ENCODE results near the gene FAM171A2. TPM values are rescaled to one million over a fixed set of nuclear protein-coding genes. Genes with fewer than 3 reads are reported as not detected.

FAM171A2 gene
- total RNA-seq, 2 donors from 2014 or later, result 0.63 TPM; not detected in 1

DNA sequence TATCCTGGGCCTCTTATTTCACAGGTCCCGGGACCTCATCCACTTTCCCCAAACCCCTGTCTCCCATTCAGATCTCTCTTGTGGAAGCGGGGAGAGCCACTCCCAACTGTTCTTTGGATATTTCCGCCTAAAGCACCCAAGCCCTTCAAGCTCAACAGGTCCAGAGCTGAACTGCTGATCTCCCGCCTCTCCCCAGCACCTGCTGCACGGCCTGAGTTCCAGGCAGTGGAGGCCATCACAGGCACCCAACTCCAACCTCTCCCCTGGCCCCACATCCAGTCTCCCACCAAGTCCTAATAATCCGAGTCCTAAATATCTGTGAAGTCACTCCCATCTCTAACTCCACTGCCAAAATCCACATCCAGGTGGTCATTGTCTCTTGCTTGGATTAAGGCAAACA, 19.3 kb upstream of the FAM171A2 start:
- DNase-seq (ENCODE audit: low spot score), result no peak

DNA sequence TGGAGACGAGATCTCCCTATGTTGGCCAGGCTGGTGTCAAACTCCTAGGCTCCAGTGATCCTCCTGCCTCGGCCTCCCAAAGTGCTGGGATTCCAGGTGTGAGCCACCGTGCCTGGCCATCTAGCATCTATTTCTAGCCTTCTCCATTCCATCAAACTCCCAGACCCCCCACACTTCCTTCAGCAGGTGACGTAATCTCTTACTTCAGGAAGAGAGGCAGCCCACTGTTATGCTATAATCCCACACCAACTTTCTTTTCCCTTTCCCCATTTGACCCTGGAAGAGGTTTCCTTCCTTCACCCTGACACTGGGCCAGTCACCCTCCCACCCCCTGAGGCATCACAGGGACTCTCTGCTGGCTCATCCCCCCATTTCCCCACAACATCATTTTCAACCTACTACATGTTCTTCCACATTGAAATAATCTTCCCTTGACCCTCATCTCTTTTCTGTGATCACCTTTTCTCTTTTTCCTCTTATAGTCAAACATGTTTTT, 18.2 kb upstream of the FAM171A2 start:
- H3K36me3 ChIP-seq, result no peaks in the 10 kb centered on the region
- DNase-seq (ENCODE audit: low spot score), result no peak
- TF ChIP-seq, protein P1, sequence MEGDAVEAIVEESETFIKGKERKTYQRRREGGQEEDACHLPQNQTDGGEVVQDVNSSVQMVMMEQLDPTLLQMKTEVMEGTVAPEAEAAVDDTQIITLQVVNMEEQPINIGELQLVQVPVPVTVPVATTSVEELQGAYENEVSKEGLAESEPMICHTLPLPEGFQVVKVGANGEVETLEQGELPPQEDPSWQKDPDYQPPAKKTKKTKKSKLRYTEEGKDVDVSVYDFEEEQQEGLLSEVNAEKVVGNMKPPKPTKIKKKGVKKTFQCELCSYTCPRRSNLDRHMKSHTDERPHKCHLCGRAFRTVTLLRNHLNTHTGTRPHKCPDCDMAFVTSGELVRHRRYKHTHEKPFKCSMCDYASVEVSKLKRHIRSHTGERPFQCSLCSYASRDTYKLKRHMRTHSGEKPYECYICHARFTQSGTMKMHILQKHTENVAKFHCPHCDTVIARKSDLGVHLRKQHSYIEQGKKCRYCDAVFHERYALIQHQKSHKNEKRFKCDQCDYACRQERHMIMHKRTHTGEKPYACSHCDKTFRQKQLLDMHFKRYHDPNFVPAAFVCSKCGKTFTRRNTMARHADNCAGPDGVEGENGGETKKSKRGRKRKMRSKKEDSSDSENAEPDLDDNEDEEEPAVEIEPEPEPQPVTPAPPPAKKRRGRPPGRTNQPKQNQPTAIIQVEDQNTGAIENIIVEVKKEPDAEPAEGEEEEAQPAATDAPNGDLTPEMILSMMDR (IDR thresholded peaks at IDR 0.05), result no peak
- no peaks in the 10 kb centered on the region for H3K27me3 ChIP-seq (replicated peaks; ENCODE audit: insufficient read depth)
- no peak overlapping the region for H3K27ac ChIP-seq
- H3K9me3 ChIP-seq, result no peaks in the 10 kb centered on the region
- peaks cover 0 to 19% of the 10 kb centered on the region in 2 donors for H3K4me1 ChIP-seq (ENCODE audit: control insufficient read depth in 1 of 2, low read depth in 2 of 2)
- no peak for ATAC-seq (ENCODE audit: insufficient number of reproducible peaks, low FRiP score, low read depth)
- no peak overlapping the region for H3K4me3 ChIP-seq

More for the DNA sequence above, 19.3 kb upstream of the FAM171A2 start:
- Histone ChIP-seq H3K27me3 (replicated peaks; ENCODE audit: insufficient read depth) (no peaks in the 10 kb centered on the region), H3K27ac (no peak overlapping the region), H3K4me3 (no peak overlapping the region), H3K36me3 (no peaks in the 10 kb centered on the region), H3K9me3 (no peaks in the 10 kb centered on the region), H3K4me1 (ENCODE audit: control insufficient read depth in 1 of 2, low read depth in 2 of 2) (peaks cover 0 to 19% of the 10 kb centered on the region in 2 donors)
- ATAC-seq (ENCODE audit: insufficient number of reproducible peaks, low FRiP score, low read depth), result no peak
- TF ChIP-seq, protein P1 (IDR thresholded peaks at IDR 0.05), result no peak

DNA sequence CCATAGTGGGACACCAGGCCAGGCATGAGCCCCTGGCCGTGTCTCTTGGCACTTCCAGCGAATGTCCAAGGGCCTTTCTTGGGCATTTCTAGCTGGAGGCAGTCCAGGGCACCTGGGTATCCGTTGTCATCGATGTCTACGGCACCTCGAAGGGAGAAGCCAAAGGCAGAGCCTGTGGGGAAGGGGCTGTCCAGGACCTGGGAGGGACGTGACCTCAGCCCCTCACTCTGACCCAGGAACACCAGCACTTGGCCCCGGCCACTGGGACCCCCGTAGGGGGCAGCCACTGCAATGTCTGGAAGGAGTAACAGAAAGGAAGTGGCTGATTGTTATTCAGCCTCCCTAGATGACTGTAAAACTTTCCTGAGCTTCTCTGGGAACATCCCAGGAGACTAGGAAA, 17.1 kb upstream of the FAM171A2 start:
- Histone ChIP-seq H3K4me3 (no peak overlapping the region), H3K9me3 (no peaks in the 10 kb centered on the region), H3K27ac (no peak overlapping the region), H3K36me3 (no peaks in the 10 kb centered on the region), H3K4me1 (ENCODE audit: control insufficient read depth in 1 of 2, low read depth in 2 of 2) (peaks cover 0 to 14% of the 10 kb centered on the region in 2 donors), H3K27me3 (replicated peaks; ENCODE audit: insufficient read depth) (no peaks in the 10 kb centered on the region)
- DNase-seq (ENCODE audit: low spot score), result no peak
- TF ChIP-seq, protein P1 (IDR thresholded peaks at IDR 0.05), result no peak
- no peak for ATAC-seq (ENCODE audit: insufficient number of reproducible peaks, low FRiP score, low read depth)

DNA sequence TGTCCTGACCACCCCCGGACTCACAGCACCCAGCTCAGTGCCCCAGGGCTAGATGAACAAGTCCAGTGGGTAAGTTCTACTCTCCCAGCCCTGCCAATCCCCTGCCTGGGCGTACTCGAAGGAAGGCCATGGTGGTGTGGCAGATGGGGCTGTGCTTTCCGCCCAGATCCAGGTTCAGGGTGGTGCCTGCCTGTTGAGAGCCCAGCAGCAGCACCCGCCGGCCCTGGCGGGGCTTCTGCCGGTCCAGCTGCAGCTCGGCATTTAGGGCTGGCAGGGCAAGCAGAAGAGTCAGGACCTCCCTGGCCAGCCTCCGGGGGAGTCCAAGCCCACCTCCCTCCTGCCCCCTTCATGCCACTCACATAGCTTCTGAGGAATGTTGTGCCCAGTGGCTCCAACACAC, 16.2 kb upstream of the FAM171A2 start:
- Histone ChIP-seq H3K27ac (no peak overlapping the region), H3K9me3 (no peaks in the 10 kb centered on the region), H3K4me1 (ENCODE audit: control insufficient read depth in 1 of 2, low read depth in 2 of 2) (peaks cover 0 to 6% of the 10 kb centered on the region in 2 donors), H3K4me3 (no peak overlapping the region), H3K27me3 (replicated peaks; ENCODE audit: insufficient read depth) (no peaks in the 10 kb centered on the region), H3K36me3 (no peaks in the 10 kb centered on the region)
- no peak for ATAC-seq (ENCODE audit: insufficient number of reproducible peaks, low FRiP score, low read depth)
- TF ChIP-seq, protein P1 (IDR thresholded peaks at IDR 0.05), result no peak
- DNase-seq (ENCODE audit: low spot score), result no peak

DNA sequence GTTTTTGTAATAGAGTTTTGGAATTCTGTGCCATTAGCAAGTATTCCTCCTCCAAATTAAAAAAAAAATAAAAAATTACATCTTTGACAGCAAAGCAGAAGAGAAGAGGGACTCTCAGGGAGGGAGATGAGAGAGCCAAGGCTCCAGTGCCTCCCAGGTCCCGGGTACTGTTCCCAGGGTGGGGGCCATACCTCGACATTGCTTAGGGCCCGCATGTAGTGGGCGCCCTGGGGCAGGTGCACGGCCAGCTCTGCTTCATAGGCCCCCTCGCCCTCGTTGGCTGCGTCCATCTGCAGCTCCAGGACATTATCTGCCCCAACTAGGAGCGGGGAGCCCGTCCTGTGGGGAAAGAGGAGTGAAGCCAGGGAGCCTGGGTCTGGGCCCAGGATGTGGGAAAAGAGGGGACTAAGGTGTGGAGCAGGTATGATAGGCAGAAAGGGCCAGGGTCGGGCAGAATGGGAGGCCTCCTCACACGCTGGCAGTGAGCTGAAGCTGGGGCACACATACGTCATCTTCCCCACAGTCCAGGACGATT, 14.6 kb upstream of the FAM171A2 start:
- Histone ChIP-seq H3K9me3 (no peaks in the 10 kb centered on the region), H3K4me3 (no peak overlapping the region), H3K4me1 (ENCODE audit: control insufficient read depth in 1 of 2, low read depth in 2 of 2) (no peaks in the 10 kb centered on the region), H3K27me3 (replicated peaks; ENCODE audit: insufficient read depth) (no peaks in the 10 kb centered on the region), H3K27ac (no peak overlapping the region), H3K36me3 (no peaks in the 10 kb centered on the region)
- TF ChIP-seq, protein P1 (IDR thresholded peaks at IDR 0.05), result no peak
- DNase-seq (ENCODE audit: low spot score), result no peak
- ATAC-seq (ENCODE audit: insufficient number of reproducible peaks, low FRiP score, low read depth), result no peak

Data from thoracic aorta (tissue), 2 donors.